Vagina (tissue), 2 donors: Measurements from ENCODE around the gene TTC23.

Source experiments
- POLR2A ChIP-seq, 2 donors: fragments of 450-650 bp; IDR thresholded peaks; one replicate each; pipeline ENCODE4 v1.6.1; 2017; ENCODE audit warnings: antibody characterized with exemption in 2 of 2, mild to moderate bottlenecking in 2 of 2, moderate library complexity in 2 of 2
- POLR2AphosphoS5 ChIP-seq, 2 donors: sonication (generic); formaldehyde crosslinking; IDR thresholded peaks; one replicate each; pipeline ENCODE4 v1.9.0; 2017; ENCODE audit warnings: antibody characterized with exemption in 2 of 2, mild to moderate bottlenecking in 2 of 2, low read depth in 1 of 2; ENCODE audit not compliant: insufficient read depth in 1 of 2
- TF ChIP-seq, protein P1 (sequence below), 3 experiments: fragments of 450-650 bp in 2 of 3; fragments of 200-600 bp in 1 of 3; sonication (generic) in 1 of 3; IDR thresholded peaks; one replicate each; pipeline ENCODE4 v1.5.1; 2017 to 2019; ENCODE audit warnings: antibody characterized with exemption in 3 of 3, mild to moderate bottlenecking in 2 of 3, moderate library complexity in 2 of 3

GRCh38 chr15:99120050-99120777 is 129.2 kb downstream of the TTC23 start:
- TF ChIP-seq POLR2A (IDR thresholded peaks at IDR 0.05): no peak
- TF ChIP-seq, protein P1, sequence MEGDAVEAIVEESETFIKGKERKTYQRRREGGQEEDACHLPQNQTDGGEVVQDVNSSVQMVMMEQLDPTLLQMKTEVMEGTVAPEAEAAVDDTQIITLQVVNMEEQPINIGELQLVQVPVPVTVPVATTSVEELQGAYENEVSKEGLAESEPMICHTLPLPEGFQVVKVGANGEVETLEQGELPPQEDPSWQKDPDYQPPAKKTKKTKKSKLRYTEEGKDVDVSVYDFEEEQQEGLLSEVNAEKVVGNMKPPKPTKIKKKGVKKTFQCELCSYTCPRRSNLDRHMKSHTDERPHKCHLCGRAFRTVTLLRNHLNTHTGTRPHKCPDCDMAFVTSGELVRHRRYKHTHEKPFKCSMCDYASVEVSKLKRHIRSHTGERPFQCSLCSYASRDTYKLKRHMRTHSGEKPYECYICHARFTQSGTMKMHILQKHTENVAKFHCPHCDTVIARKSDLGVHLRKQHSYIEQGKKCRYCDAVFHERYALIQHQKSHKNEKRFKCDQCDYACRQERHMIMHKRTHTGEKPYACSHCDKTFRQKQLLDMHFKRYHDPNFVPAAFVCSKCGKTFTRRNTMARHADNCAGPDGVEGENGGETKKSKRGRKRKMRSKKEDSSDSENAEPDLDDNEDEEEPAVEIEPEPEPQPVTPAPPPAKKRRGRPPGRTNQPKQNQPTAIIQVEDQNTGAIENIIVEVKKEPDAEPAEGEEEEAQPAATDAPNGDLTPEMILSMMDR (IDR thresholded peaks at IDR 0.05): no peak
- TF ChIP-seq POLR2AphosphoS5 (IDR thresholded peaks at IDR 0.05; ENCODE audit: insufficient read depth in 1 of 2, low read depth in 1 of 2): no peak
